ENCODE measurements around the gene CAMKMT.

Gene CAMKMT

GRCh38 chr2:44753552-44754285, 392.0 kb downstream of the CAMKMT start:
- DNase-seq (ENCODE audit: extremely low read depth, low read depth), result peak; percentile 33
- no peak overlapping the region for H3K4me3 ChIP-seq (replicated peaks; ENCODE audit: low read depth, low read length)
- no peak for TF ChIP-seq CTCF (IDR thresholded peaks at IDR 0.05; ENCODE audit: low read depth, low read length, missing control alignments)

GRCh38 chr2:44758591-44758990, 396.8 kb downstream of the CAMKMT start:
- TF ChIP-seq CTCF (IDR thresholded peaks at IDR 0.05; ENCODE audit: low read depth, low read length, missing control alignments), result no peak
- DNase-seq (ENCODE audit: extremely low read depth, low read depth), result no peak
- no peak overlapping the region for H3K4me3 ChIP-seq (replicated peaks; ENCODE audit: low read depth, low read length)

- no peak overlapping the region for H3K4me3 ChIP-seq (replicated peaks; ENCODE audit: low read depth, low read length)
- no peak for DNase-seq (ENCODE audit: extremely low read depth, low read depth)
- TF ChIP-seq CTCF (IDR thresholded peaks at IDR 0.05; ENCODE audit: low read depth, low read length, missing control alignments), result no peak
These were observed 398.1 kb downstream of the CAMKMT start for GRCh38 chr2:44759823-44760222.

GRCh38 chr2:44763275-44763782, 401.6 kb downstream of the CAMKMT start:
- no peak for TF ChIP-seq CTCF (IDR thresholded peaks at IDR 0.05; ENCODE audit: low read depth, low read length, missing control alignments)
- DNase-seq (ENCODE audit: extremely low read depth, low read depth), result no peak

GRCh38 chr2:44766220-44766619, 404.5 kb downstream of the CAMKMT start:
- TF ChIP-seq CTCF (IDR thresholded peaks at IDR 0.05; ENCODE audit: low read depth, low read length, missing control alignments), result no peak
- H3K4me3 ChIP-seq (replicated peaks; ENCODE audit: low read depth, low read length), result no peak overlapping the region
- DNase-seq (ENCODE audit: extremely low read depth, low read depth), result no peak

More at GRCh38 chr2:44763275-44763782, 401.6 kb downstream of the CAMKMT start:
- no peak overlapping the region for H3K4me3 ChIP-seq (replicated peaks; ENCODE audit: low read depth, low read length)

- no peak for DNase-seq (ENCODE audit: extremely low read depth, low read depth)
- no peak overlapping the region for H3K4me3 ChIP-seq (replicated peaks; ENCODE audit: low read depth, low read length)
- TF ChIP-seq CTCF (IDR thresholded peaks at IDR 0.05; ENCODE audit: low read depth, low read length, missing control alignments), result no peak
These were observed 405.0 kb downstream of the CAMKMT start for GRCh38 chr2:44766777-44767176.
